ENCODE results near the gene BMP10.

The BMP10 gene

GRCh38 chr2:68832233-68832869, 38.8 kb downstream of the BMP10 start:
- DNase-seq (ENCODE audit: low spot score), result peak; percentile 89
- H3K27ac ChIP-seq, result peak overlapping the region; percentile 92 to 93
- H3K4me3 ChIP-seq, result peak overlapping the region; percentile 21
- TF ChIP-seq CTCF (IDR thresholded peaks at IDR 0.05), result no peak

GRCh38 chr2:68831686-68832232, 39.4 kb downstream of the BMP10 start:
- no peak for DNase-seq (ENCODE audit: low spot score)
- peak overlapping the region; percentile 21 for H3K4me3 ChIP-seq
- no peak for TF ChIP-seq CTCF (IDR thresholded peaks at IDR 0.05)
- peak overlapping the region; percentile 92 to 93 for H3K27ac ChIP-seq

GRCh38 chr2:68829749-68830148, 41.4 kb downstream of the BMP10 start:
- DNase-seq (ENCODE audit: low spot score), result no peak
- peak overlapping the region; percentile 88 to 92 for H3K27ac ChIP-seq
- no peak for TF ChIP-seq CTCF (IDR thresholded peaks at IDR 0.05)
- H3K4me3 ChIP-seq, result peak overlapping the region; percentile 44

- DNase-seq (ENCODE audit: low spot score), result peak; percentile 97
- Histone ChIP-seq H3K27ac (peak overlapping the region; percentile 88 to 92), H3K4me3 (peak overlapping the region; percentile 44)
- no peak for TF ChIP-seq CTCF (IDR thresholded peaks at IDR 0.05)
Measured at GRCh38 chr2:68828887-68829708, 42.1 kb downstream of the BMP10 start.

- DNase-seq (ENCODE audit: low spot score), result no peak
- Histone ChIP-seq H3K27ac (peak overlapping the region in 1 of 2 donors; percentile 88), H3K4me3 (no peak overlapping the region)
- no peak for TF ChIP-seq CTCF (IDR thresholded peaks at IDR 0.05)
Measured at GRCh38 chr2:68827666-68828065, 43.5 kb downstream of the BMP10 start.

GRCh38 chr2:68825866-68826265, 45.3 kb downstream of the BMP10 start:
- Histone ChIP-seq H3K27ac (no peak overlapping the region), H3K4me3 (no peak overlapping the region)
- TF ChIP-seq CTCF (IDR thresholded peaks at IDR 0.05), result no peak
- DNase-seq (ENCODE audit: low spot score), result no peak

Data from coronary artery (tissue), 2 donors.